GM20000 (cell line): Measurements from ENCODE around the gene USP20.

Experiments
- DNase-seq: peaks from one replicate; pipeline ENCODE4 v3.0.0; 2012; ENCODE audit warnings: low spot score
- CTCF ChIP-seq: IDR thresholded peaks from 2 replicates; pipeline ENCODE4 v1.5.1; 2012; ENCODE audit warnings: mild to moderate bottlenecking, control low read depth; ENCODE audit errors: extremely low read depth, missing control alignments

Gene USP20

GRCh38 chr9:129845373-129845772 is 10.1 kb downstream of the USP20 start:
- TF ChIP-seq CTCF, result no peak
- DNase-seq, result no peak

GRCh38 chr9:129848712-129849441 is 13.6 kb downstream of the USP20 start:
- no peak for TF ChIP-seq CTCF
- DNase-seq, result no peak

GRCh38 chr9:129849901-129850300 is 14.6 kb downstream of the USP20 start:
- TF ChIP-seq CTCF, result no peak

GRCh38 chr9:129850821-129851550 is 15.7 kb downstream of the USP20 start:
- DNase-seq, result no peak
- no peak for TF ChIP-seq CTCF

More at GRCh38 chr9:129849901-129850300, 14.6 kb downstream of the USP20 start:
- DNase-seq, result no peak

GRCh38 chr9:129851821-129852220 is 16.6 kb downstream of the USP20 start:
- TF ChIP-seq CTCF, result no peak

GRCh38 chr9:129852579-129852978 is 17.3 kb downstream of the USP20 start:
- no peak for TF ChIP-seq CTCF
- no peak for DNase-seq

More at GRCh38 chr9:129851821-129852220, 16.6 kb downstream of the USP20 start:
- DNase-seq, result no peak

- no peak for TF ChIP-seq CTCF
- DNase-seq, result no peak
Measured at GRCh38 chr9:129853614-129854013, 18.4 kb downstream of the USP20 start.
